Measurements from ENCODE around the gene ZNF638.
"Not testable (repeated sequence)": the region's sequence is repeated elsewhere in the genome, so short reads cannot be mapped to it uniquely, and the experiment has no call there.

The ZNF638 gene

DNA sequence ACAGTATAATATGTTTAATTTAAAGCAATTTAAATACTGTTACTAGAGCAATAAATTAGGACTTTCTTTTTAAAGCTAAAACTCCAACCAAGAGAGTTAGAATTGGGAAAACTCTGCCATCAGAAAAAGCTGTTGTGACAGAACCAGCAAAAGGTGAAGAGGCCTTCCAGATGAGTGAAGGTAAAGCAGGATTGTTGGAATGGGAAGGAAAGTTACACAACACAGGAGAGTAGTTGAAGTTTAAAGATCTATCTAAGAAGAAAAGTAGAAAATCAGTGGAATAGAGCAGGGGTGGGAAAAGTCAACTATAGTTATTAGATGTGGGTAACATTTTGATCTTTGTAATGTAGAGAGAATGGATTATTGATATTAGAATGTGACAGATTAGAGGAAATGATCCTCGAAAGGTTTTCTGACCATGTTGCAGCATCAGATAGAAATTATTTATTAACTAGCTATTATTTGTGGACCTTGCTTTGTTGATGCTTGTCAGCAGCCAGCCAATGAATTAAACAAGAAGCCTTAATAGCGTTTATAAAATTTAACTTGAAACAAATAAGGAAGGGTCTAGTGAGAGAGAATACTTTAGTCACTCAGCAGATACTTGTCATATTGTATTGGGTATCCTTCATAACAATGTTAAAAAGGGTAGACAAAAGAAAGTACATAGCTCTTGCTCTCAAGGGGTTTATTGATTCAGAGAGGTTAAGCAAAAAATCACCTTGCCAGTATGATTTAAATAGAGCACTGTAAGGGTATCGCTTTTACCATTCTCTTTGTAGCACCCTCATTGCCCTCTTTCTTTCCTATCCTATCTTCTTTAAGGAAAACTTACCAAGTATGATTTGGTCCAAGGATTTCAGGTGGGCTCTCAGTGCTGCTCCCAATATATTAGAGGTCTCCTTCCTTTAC lies 97.1 kb downstream of the ZNF638 start:
- H3K4me3 ChIP-seq (ENCODE audit: low read depth, low read length) = no peak overlapping the region
- H3K27me3 ChIP-seq = no peaks in the 10 kb centered on the region
- TF ChIP-seq, protein P1, sequence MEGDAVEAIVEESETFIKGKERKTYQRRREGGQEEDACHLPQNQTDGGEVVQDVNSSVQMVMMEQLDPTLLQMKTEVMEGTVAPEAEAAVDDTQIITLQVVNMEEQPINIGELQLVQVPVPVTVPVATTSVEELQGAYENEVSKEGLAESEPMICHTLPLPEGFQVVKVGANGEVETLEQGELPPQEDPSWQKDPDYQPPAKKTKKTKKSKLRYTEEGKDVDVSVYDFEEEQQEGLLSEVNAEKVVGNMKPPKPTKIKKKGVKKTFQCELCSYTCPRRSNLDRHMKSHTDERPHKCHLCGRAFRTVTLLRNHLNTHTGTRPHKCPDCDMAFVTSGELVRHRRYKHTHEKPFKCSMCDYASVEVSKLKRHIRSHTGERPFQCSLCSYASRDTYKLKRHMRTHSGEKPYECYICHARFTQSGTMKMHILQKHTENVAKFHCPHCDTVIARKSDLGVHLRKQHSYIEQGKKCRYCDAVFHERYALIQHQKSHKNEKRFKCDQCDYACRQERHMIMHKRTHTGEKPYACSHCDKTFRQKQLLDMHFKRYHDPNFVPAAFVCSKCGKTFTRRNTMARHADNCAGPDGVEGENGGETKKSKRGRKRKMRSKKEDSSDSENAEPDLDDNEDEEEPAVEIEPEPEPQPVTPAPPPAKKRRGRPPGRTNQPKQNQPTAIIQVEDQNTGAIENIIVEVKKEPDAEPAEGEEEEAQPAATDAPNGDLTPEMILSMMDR (IDR thresholded peaks at IDR 0.05; ENCODE audit: low read depth, low read length) = no peak
- H3K4me1 ChIP-seq = no peaks in the 10 kb centered on the region
- no peak for DNase-seq
- peaks cover 7% of the 10 kb centered on the region; the same call in 1 of the 2 replicates for H3K36me3 ChIP-seq
- H3K9me3 ChIP-seq = no peaks in the 10 kb centered on the region

DNA sequence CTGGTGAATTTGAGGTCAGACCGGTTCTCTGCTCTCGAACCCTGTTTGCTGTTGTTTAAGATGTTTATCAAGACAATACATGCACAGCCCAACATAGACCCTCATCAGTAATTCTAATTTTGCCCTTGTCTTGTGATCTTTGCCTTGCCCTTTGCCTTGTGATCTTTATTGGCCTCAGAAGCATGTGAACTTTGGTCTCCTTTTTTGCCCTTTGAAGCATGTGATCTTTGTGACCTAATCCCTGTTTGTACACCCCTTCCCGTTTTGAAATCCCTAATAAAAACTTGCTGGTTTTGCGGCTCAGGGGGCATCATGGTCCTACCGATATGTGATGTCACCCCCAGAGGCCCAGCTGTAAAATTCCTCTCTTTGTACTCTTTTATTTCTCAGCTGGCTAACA lies 113.6 kb downstream of the ZNF638 start:
- not testable (repeated sequence) for H3K27me3 ChIP-seq; H3K36me3 ChIP-seq; H3K9me3 ChIP-seq; DNase-seq; H3K4me3 ChIP-seq (ENCODE audit: low read depth, low read length); H3K4me1 ChIP-seq

DNA sequence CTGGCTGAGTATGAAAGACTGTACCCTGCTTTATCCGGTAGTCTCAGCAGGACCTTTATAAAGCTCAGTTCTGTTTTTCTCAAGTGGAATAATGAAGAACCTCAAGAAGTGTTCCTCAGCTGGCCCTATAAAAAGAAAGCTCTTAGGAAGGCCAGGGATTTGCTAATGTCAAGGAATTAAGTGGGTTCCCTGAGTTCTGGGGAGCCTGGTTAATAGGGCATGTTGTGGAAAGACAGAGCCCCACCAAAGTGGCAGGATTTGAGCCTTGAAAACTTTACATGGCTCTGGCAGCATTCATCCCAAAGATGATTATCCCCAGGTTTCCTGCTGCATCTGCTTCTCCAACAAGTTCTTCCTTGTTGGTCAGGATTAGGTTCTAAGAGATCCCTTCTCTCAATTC lies 114.9 kb downstream of the ZNF638 start:
- Histone ChIP-seq H3K36me3 (no peaks in the 10 kb centered on the region), H3K9me3 (no peaks in the 10 kb centered on the region), H3K27me3 (no peaks in the 10 kb centered on the region), H3K4me3 (ENCODE audit: low read depth, low read length) (no peak overlapping the region), H3K4me1 (no peaks in the 10 kb centered on the region)
- DNase-seq = no peak
- TF ChIP-seq, protein P1 (IDR thresholded peaks at IDR 0.05; ENCODE audit: low read depth, low read length) = no peak

DNA sequence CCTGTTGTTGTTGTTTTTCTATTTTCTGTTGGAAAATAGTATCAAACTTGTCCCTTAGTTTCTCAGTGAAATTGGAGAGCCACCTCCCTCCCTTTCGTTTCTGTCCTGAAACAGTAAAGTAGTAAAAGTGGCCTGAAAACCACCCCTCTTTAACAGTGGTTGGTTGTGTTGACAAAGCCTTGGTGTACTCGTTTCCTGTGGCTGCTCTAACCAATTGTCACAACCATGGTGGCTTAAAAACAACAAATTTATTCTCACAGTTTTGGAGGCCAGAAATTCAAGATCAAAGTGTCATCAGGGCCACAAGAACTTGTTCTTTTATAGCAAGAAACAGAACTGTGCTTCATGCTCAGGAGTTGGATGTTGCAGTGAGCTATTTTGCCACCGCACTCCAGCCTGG lies 117.8 kb downstream of the ZNF638 start:
- TF ChIP-seq, protein P1 (IDR thresholded peaks at IDR 0.05; ENCODE audit: low read depth, low read length) = no peak
- Histone ChIP-seq H3K9me3 (no peaks in the 10 kb centered on the region), H3K4me1 (no peaks in the 10 kb centered on the region), H3K36me3 (no peaks in the 10 kb centered on the region), H3K27me3 (no peaks in the 10 kb centered on the region), H3K4me3 (ENCODE audit: low read depth, low read length) (no peak overlapping the region)
- DNase-seq = no peak

DNA sequence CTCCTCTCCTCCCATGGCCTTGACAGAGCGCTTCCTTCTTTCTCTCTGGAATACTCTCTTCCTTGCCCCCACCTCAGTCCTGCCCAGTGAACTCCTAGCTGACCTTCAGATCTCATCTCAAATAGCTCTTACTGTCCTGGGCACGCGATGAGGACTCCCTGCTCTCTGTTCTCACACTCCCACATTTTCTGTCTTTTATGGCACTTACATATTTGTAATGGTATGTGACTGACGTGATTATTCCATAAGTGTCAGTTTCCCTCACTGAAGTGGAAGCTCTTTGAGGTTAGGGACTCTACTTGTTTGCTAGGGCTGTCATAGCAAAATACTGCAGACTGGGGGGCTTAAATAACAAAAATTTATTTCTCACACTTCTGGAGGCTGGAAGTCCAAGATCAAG lies 120.1 kb downstream of the ZNF638 start:
- no peak overlapping the region for H3K4me3 ChIP-seq (ENCODE audit: low read depth, low read length)
- H3K9me3 ChIP-seq = no peaks in the 10 kb centered on the region
- DNase-seq = no peak
- TF ChIP-seq, protein P1 (IDR thresholded peaks at IDR 0.05; ENCODE audit: low read depth, low read length) = no peak
- H3K27me3 ChIP-seq = no peaks in the 10 kb centered on the region
- no peaks in the 10 kb centered on the region for H3K36me3 ChIP-seq
- H3K4me1 ChIP-seq = no peaks in the 10 kb centered on the region

DNA sequence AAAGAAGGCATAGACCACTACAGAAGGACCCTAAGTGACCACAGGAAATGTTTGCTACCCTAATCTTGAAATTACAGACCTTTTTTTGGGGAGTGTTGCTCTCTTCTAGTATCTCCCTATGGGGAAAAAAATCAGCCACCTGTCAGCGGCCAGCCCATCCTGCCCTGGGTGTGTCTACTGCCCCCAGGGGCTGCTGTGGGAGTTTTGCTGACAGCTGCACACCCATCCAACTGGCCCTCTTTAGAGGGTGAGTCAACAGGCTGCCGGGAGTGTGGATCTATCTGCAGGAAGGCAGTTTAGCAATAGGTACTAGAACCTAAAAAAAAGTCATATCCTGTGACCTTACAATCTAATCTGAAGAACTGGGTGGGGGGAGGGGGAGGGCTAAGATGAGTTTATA lies 121.0 kb downstream of the ZNF638 start:
- no peaks in the 10 kb centered on the region for H3K9me3 ChIP-seq
- H3K4me1 ChIP-seq = no peaks in the 10 kb centered on the region
- H3K4me3 ChIP-seq (ENCODE audit: low read depth, low read length) = no peak overlapping the region
- H3K27me3 ChIP-seq = no peaks in the 10 kb centered on the region
- TF ChIP-seq, protein P1 (IDR thresholded peaks at IDR 0.05; ENCODE audit: low read depth, low read length) = peak; percentile 24
- H3K36me3 ChIP-seq = no peaks in the 10 kb centered on the region
- DNase-seq = peak; percentile 28

Data from BE2C (cell line).